Lower leg skin (tissue), 3 donors: ENCODE data around the gene NFASC.

Experiments used
- POLR2A ChIP-seq, 2 donors: fragments of 450-650 bp; IDR thresholded peaks; one replicate each; pipeline ENCODE4 v1.6.1; 2016 to 2017; ENCODE audit warnings: antibody characterized with exemption in 2 of 2, mild to moderate bottlenecking in 1 of 2, moderate library complexity in 1 of 2
- TF ChIP-seq, protein P1 (sequence below), 3 donors: fragments of 450-650 bp; IDR thresholded peaks; one replicate each; pipeline ENCODE4 v1.5.1; 2016; ENCODE audit warnings: antibody characterized with exemption in 3 of 3, mild to moderate bottlenecking in 3 of 3, moderate library complexity in 2 of 3

DNA sequence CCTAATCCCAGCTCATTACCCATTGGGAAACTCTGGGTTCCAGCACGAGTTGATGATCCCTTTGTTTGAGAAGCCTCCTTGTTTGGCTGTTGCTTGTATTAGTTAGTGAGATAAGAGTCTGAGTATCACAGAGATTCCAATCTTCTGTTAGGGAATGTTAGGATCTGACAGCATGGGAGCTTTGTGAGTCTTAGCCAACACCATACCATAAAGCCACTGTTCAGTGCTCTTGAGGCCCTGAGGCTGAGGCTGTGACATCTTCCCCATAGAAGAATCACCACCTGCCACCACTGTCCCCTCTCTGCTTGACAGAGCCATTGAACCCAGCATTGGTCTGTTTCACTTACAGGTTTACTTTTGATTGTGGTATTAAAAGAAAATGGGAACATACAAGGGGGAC lies 29.3 kb upstream of the NFASC start:
- TF ChIP-seq, protein P1, sequence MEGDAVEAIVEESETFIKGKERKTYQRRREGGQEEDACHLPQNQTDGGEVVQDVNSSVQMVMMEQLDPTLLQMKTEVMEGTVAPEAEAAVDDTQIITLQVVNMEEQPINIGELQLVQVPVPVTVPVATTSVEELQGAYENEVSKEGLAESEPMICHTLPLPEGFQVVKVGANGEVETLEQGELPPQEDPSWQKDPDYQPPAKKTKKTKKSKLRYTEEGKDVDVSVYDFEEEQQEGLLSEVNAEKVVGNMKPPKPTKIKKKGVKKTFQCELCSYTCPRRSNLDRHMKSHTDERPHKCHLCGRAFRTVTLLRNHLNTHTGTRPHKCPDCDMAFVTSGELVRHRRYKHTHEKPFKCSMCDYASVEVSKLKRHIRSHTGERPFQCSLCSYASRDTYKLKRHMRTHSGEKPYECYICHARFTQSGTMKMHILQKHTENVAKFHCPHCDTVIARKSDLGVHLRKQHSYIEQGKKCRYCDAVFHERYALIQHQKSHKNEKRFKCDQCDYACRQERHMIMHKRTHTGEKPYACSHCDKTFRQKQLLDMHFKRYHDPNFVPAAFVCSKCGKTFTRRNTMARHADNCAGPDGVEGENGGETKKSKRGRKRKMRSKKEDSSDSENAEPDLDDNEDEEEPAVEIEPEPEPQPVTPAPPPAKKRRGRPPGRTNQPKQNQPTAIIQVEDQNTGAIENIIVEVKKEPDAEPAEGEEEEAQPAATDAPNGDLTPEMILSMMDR (IDR thresholded peaks at IDR 0.05) = no peak
- no peak for TF ChIP-seq POLR2A (IDR thresholded peaks at IDR 0.05)
